OCI-M2 (cell line): ENCODE measurements around the gene IGLON5.

ENCODE experiments used
- DNase-seq: peaks from one replicate; lab custom pipeline; 2025; ENCODE audit not compliant: unreplicated experiment; lab: John Stamatoyannopoulos, UW

IGLON5 gene

DNA sequence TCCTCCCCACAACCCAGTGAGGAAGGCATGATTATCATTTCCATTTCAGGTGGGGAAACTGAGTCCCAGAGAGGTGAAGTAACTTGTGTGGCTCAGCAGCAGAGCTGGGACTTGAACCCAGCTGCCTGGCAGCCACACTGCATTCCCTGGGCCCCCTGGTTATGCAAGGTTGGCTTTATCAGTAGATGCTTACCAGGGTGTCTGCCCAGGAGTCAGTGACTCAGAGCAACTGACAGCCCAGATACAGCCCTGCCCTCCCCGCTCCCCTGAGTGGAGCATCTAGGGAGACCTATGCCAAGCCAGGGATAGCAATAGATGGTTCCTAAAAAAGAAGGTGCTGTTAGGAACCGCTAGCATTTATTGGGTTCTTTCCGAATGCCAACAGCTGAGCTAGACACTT is 5.9 kb downstream of the IGLON5 start:
- no peak for DNase-seq

DNA sequence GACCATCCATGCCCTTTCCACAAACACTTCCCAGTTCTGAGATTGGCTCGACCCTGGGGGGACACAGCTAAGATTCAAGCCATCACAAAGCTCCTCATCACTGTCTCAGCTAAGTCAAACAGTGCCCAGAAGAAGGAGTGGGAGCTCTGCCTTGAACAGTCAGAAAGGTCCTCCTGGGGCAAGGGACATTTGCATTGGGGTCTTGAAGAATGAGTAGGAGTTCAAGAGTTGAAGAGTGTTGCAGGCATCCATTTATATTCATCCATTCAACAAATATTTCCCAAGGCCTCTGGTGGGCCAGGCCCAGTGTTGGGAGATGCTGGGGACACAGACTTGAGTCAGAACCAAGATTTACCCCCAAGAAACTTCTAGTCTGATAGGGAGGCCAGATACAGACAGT is 6.5 kb downstream of the IGLON5 start:
- no peak for DNase-seq

GRCh38 chr19:51318687-51319648 is 7.5 kb downstream of the IGLON5 start:
- no peak for DNase-seq

DNA sequence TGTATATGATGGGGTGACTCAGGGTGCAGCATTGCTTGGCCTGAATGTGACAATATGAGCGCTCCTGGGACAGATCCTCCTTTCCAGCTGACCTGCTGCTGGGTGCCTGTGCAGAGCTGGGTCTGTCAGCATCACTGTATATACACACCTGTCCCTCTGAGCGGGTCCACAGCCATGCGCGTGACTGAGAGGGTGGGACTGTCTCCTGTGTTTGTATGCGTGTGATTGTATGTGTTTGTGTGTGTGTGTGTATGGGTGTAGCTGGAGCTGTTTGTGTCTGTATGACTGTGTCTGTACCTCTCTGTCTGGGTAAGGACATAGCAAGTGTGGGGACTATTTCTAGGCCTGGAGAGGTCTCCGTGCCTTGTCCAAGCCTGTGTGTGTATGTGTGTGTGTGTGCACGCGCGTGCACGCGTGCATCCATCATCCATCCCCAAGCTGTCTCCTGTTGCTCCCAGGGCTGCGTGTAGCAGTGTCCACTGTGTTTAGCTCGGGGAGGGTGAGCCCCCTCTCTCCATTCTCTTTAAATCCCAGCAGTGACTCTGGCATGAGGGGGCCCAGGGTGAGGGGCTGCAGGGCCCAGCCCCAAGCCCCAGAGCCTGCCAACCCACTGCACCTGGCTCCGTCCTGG is 8.3 kb downstream of the IGLON5 start:
- DNase-seq = no peak

DNA sequence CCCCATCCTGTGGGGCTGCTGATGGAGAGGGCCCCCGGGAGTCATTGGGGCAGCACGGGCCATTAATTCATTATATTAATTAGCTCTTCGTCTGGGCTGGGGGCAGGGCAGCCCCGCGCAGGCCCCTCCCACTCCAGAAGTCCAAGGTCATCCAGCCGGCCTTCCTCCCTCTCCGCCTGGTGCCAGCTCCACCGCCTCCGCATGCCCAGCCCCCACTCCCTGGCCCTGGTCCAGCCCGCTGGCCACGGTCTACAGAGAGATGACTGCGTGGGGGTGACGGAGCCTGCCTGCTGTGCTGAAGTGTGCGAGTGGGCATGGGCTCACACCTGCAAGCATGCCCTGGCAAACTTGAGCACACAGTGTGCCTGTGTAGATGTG is 8.8 kb downstream of the IGLON5 start:
- no peak for DNase-seq

DNA sequence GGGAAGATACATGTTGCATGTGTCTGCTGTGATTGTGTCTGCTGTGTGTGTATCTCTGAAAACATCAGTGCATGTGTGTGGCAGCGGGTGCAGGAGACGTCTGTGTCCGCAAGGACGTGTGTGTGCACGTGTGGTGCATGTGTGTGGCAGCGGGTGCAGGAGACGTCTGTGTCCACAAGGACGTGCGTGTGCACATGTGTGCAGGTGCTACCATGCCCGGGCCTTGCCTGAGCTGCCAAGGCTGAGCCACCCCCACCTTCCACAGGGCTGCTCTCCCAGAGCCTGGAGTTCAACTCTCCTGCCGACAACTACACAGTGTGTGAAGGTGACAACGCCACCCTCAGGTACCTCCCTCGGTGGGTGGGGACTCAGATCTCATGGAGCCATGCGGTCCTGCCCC is 10.4 kb downstream of the IGLON5 start:
- no peak for DNase-seq

DNA sequence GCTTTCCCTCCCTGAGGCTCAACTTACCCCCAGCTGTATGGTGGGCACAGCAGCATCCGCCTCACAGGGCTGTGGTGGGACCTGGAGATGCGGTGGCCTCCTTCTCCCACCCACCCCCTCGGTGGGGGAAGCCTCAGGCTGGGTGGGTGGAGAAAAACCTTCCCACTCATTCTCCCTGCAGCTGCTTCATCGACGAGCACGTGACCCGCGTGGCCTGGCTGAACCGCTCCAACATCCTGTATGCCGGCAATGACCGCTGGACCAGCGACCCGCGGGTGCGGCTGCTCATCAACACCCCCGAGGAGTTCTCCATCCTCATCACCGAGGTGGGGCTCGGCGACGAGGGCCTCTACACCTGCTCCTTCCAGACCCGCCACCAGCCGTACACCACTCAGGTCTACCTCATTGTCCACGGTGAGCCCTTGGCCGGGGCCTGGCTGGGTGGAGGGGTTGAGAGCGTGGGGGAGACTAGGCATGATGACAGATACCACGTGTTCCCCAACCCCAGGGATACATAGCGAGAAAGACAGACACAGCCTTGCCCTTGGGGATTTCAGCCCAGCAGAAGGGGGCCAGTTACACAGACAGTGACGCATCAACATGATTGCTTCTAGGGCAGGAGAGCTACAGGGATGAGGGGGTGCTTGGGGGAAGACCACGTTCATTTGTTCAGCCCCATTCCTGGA is 12.2 kb downstream of the IGLON5 start:
- no peak for DNase-seq

GRCh38 chr19:51324167-51324481 is 12.7 kb downstream of the IGLON5 start:
- no peak for DNase-seq

GRCh38 chr19:51325161-51325976 is 13.9 kb downstream of the IGLON5 start:
- no peak for DNase-seq

DNA sequence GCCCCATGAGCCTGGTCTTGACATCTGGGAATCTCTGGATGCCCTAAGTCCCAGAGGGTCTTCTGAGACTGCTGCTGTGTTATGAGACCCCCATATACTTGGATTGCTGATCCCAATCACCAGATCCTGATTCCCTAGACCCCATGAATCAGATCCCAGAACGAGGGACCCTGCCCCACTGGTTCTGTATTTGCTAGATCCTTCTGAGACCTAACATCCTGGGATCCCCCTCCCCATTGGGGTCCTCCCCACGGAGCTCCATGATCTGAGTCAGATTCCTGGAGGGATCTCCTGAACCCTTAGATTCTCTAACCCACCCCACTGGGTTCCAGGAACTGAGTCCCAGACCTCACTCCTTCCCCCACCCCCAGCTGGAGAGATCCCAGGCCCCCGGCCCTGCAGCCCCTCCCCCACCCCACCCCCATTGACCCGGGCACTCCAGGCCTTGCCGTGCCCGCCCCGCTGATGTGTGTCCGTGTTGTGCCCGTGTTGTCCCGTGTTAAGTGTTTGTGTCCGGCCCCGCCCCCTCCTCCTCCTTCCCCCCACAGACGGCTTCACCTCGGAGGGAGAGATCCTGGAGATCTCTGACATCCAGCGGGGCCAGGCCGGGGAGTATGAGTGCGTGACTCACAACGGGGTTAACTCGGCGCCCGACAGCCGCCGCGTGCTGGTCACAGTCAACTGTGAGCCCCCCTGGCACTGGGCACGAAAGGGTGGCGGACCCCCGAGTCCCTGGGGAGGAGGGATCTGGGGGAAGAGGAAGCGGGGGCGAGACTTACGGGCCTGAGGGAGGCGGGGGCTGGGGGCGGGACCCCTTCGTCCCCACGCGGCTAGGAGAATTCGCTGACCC is 15.0 kb downstream of the IGLON5 start:
- DNase-seq = no peak

DNA sequence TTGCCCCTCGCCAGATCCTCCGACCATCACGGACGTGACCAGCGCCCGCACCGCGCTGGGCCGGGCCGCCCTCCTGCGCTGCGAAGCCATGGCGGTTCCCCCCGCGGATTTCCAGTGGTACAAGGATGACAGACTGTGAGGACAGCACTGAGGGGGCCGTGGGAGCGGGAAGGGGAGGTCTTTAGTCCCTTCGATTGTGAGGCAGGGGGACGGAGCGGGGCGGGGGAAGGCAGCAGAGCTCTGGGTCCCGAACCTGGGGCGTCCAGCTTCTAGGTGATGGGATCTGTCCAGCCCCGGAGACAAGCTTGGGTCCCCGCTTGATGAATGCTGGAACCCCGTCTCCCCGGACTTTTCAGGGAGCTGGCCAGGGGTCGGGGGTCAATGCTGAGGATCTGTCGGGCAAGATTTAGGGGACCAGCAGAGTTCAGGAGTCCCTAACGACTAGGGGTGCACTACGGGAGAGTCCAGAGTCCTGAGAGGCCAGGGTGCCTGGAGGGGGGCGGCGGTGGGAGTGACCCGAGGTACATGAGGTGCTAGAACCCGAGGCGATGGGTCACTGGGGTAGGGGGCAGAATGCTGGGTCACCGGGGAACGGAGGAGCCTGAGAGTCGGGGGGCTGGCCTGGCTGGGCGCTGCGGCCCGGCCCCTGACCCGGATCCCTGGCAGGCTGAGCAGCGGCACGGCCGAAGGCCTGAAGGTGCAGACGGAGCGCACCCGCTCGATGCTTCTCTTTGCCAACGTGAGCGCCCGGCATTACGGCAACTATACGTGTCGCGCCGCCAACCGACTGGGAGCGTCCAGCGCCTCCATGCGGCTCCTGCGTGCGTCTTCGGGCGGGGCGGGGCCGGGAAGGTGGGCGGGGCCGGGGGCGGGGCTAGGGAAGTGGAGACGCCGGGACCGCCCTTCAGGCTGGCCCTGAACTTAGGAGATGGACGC is 15.9 kb downstream of the IGLON5 start:
- DNase-seq = no peak

- no peak for DNase-seq
These were observed 18.0 kb downstream of the IGLON5 start for GRCh38 chr19:51329411-51329810.

GRCh38 chr19:51330366-51330765 is 18.9 kb downstream of the IGLON5 start:
- no peak for DNase-seq

DNA sequence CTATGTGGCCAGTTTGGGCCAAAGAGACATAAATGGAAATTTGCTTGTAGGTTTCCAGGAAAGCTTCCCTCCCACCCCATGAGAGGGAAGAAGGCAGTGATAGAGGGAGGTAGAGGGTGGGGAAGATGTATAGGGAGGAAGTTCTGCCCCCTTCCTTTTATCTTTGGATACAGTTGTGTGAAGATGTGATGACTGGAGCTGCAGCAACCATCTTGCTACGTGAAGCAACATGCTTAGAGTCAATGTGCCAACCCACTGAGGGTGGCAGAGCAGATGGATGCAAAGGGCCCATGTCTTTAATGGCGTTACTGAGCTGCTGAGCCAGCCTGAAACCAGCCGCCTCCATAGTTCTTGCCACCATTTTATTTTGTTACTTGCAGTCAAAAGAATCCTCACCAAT is 19.7 kb downstream of the IGLON5 start:
- no peak for DNase-seq

- no peak for DNase-seq
These were observed 20.3 kb downstream of the IGLON5 start for GRCh38 chr19:51331716-51332115.

DNA sequence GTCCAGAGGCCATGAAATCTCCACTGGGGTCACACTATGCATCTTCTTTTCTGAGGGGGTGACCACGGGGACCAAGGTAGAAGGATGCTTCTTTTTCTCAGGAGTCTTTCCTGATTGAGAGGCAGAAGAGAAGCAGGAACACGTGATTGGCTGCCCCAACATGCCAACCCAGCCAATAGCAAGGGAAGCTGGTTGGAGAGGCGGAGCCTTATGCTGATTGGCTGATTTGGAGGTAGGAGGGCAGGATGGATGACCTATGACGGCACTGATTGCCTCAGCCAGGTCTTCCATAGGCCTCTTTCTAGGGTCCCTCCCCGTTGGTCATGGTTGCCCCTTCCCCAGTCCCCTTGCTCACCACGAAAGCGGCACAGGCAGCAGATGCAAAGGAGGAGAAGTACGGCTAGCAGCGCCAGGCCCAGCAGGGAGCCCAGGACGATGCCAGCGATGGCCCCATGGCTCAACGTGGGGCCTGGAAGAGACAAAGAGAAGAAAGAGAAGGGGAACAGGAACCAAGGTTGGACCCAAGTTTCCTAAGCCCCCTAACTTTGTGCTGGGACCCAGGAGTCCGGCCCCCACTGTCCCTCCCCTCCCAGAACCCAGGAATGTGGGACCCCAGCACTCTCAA is 22.5 kb downstream of the IGLON5 start:
- no peak for DNase-seq

- DNase-seq = no peak
These were observed 25.9 kb downstream of the IGLON5 start for GRCh38 chr19:51337141-51337860.
